NCI-H1694 (cell line): ENCODE data around the gene APOBEC3G.
"Not testable (repeated sequence)": the region's sequence is repeated elsewhere in the genome, so short reads cannot be mapped to it uniquely, and the experiment has no call there.

Experiments
- DNase-seq: peaks from one replicate; lab custom pipeline; 2025; lab: John Stamatoyannopoulos, UW

Gene APOBEC3G

GRCh38 chr22:39068033-39068785 is 8.9 kb upstream of the APOBEC3G start:
- DNase-seq, result no peak

GRCh38 chr22:39070186-39070585 is 6.9 kb upstream of the APOBEC3G start:
- DNase-seq, result no peak

- DNase-seq, result not testable (repeated sequence)
These were observed 4.5 kb upstream of the APOBEC3G start for GRCh38 chr22:39072581-39072981.

- DNase-seq, result no peak
These were observed 3.1 kb upstream of the APOBEC3G start for GRCh38 chr22:39073981-39074380.

GRCh38 chr22:39076155-39077025 is 685 bp upstream of the APOBEC3G start:
- not testable (repeated sequence) for DNase-seq

- DNase-seq, result not testable (repeated sequence)
These were observed 837 bp downstream of the APOBEC3G start for GRCh38 chr22:39077912-39078311.

- no peak for DNase-seq
These were observed 1.3 kb downstream of the APOBEC3G start for GRCh38 chr22:39078329-39078728.

GRCh38 chr22:39079054-39079637 is 2.1 kb downstream of the APOBEC3G start:
- DNase-seq, result not testable (repeated sequence)

GRCh38 chr22:39080052-39080762 is 3.1 kb downstream of the APOBEC3G start:
- DNase-seq, result no peak

GRCh38 chr22:39081016-39081415 is 3.9 kb downstream of the APOBEC3G start:
- DNase-seq, result no peak

- no peak for DNase-seq
These were observed 4.5 kb downstream of the APOBEC3G start for GRCh38 chr22:39081598-39081997.

GRCh38 chr22:39083212-39084165 is 6.4 kb downstream of the APOBEC3G start:
- no peak for DNase-seq

- no peak for DNase-seq
These were observed 7.6 kb downstream of the APOBEC3G start for GRCh38 chr22:39084666-39085065.

GRCh38 chr22:39087098-39087497 is 10.0 kb downstream of the APOBEC3G start:
- no peak for DNase-seq

- no peak for DNase-seq
These were observed 11.0 kb downstream of the APOBEC3G start for GRCh38 chr22:39087881-39088684.

- DNase-seq, result no peak
These were observed 11.6 kb downstream of the APOBEC3G start for GRCh38 chr22:39088685-39089032.

- DNase-seq, result no peak
These were observed 12.9 kb downstream of the APOBEC3G start for GRCh38 chr22:39089928-39090327.

GRCh38 chr22:39090426-39091064 is 13.5 kb downstream of the APOBEC3G start:
- no peak for DNase-seq
